GM12892 (cell line): Measurements from ENCODE around the gene PLA2G2F.

Experiments
- POLR2A ChIP-seq: IDR thresholded peaks from 2 replicates; pipeline ENCODE4 v1.6.1; 2011; ENCODE audit warnings: low read depth, low read length, control low read depth
- POLR2AphosphoS5 ChIP-seq: IDR thresholded peaks from 2 replicates; pipeline ENCODE4 v1.6.1; 2011; ENCODE audit warnings: low read depth, low read length, control low read depth

DNA sequence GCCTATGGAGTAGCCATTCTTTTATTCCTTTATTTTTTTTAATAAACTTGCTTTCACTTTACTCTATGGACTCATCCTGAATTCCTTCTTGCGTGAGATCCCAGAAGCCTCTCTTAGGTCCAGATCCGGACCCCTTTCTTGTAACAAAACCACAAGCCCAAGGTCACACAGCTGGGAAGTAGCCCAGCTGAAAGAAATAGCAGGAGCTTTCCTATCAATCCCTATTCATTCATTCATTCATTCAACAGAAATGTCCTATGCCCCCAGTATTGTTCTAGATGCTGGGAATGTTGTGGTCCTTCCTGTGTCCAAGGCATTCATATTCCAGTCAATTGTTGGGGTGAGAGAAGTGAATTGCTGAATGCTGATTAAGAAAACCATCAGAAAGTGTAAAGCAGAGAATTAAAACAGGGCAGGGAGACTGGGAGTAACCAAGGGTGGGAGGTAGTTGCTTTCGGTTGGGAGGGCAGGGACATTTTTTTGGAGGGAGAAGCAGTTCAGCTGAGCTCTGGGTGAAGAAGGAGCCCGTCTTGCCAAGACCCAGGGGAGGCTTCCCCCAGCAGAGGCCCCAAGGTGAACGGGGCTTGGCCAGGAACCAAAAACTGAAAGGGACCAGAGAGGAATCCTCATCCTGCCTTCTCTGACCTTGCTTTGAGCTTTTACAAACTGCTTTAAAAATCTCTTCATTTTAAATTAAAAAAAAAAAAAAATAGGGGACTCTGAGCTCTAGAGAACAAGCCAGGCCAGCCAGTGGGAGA lies 30.6 kb upstream of the PLA2G2F start:
- TF ChIP-seq POLR2A (no peak), POLR2AphosphoS5 (no peak)
